Right lobe of liver (tissue), 4 donors: ENCODE results near the gene SRSF8.

Source experiments
- POLR2A ChIP-seq: fragments of 450-650 bp; IDR thresholded peaks from one replicate; pipeline ENCODE4 v1.6.1; 2017; ENCODE audit warnings: antibody characterized with exemption, mild to moderate bottlenecking
- TF ChIP-seq, protein P1 (sequence below), 4 donors: fragments of 200-600 bp in 3 of 4; fragments of 450-650 bp in 1 of 4; IDR thresholded peaks; one replicate each; pipeline versions ENCODE4 v1.5.1 to v1.8.0; 2016 to 2022; ENCODE audit warnings: antibody characterized with exemption in 4 of 4, mild to moderate bottlenecking in 2 of 4
- donor health status: DM: no; HTN: no; CAD: no.
- donor health status: DM: no; HTN: no; CAD: no.
- donor health status: DM: no; HTN: yes; CAD: no.

DNA sequence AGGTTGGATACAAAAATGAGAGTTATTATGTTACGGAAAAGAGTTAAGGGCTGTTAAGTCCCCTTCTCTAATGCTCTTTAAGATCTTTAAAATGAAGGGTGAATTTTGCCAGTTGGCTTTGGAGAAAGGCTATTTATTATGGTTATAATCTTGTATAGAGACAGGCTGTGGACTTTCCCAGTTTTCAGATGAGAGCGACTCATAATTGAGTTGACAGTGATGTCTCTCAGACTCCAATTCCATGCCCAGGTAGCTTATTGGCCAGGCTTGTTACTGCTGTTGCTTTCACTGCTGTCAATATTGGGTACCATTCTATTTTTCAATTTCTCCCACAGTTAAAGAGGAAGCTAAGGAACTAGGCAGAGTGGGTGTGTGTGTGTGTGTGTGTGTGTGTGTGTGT is 36.0 kb downstream of the SRSF8 start:
- TF ChIP-seq, protein P1, sequence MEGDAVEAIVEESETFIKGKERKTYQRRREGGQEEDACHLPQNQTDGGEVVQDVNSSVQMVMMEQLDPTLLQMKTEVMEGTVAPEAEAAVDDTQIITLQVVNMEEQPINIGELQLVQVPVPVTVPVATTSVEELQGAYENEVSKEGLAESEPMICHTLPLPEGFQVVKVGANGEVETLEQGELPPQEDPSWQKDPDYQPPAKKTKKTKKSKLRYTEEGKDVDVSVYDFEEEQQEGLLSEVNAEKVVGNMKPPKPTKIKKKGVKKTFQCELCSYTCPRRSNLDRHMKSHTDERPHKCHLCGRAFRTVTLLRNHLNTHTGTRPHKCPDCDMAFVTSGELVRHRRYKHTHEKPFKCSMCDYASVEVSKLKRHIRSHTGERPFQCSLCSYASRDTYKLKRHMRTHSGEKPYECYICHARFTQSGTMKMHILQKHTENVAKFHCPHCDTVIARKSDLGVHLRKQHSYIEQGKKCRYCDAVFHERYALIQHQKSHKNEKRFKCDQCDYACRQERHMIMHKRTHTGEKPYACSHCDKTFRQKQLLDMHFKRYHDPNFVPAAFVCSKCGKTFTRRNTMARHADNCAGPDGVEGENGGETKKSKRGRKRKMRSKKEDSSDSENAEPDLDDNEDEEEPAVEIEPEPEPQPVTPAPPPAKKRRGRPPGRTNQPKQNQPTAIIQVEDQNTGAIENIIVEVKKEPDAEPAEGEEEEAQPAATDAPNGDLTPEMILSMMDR (IDR thresholded peaks at IDR 0.05): no peak
- TF ChIP-seq POLR2A: no peak
